ENCODE data around the gene ABCB6. TPM values are rescaled to one million over a fixed set of nuclear protein-coding genes. Genes with fewer than 3 reads are reported as not detected.

ABCB6 gene
- total and polyA plus RNA-seq, 10 of the 15 experiments (the other 5 are each of a cell fraction or from before 2014, with no cell fraction given): 2.3 to 22.1 (median 13.8) TPM

DNA sequence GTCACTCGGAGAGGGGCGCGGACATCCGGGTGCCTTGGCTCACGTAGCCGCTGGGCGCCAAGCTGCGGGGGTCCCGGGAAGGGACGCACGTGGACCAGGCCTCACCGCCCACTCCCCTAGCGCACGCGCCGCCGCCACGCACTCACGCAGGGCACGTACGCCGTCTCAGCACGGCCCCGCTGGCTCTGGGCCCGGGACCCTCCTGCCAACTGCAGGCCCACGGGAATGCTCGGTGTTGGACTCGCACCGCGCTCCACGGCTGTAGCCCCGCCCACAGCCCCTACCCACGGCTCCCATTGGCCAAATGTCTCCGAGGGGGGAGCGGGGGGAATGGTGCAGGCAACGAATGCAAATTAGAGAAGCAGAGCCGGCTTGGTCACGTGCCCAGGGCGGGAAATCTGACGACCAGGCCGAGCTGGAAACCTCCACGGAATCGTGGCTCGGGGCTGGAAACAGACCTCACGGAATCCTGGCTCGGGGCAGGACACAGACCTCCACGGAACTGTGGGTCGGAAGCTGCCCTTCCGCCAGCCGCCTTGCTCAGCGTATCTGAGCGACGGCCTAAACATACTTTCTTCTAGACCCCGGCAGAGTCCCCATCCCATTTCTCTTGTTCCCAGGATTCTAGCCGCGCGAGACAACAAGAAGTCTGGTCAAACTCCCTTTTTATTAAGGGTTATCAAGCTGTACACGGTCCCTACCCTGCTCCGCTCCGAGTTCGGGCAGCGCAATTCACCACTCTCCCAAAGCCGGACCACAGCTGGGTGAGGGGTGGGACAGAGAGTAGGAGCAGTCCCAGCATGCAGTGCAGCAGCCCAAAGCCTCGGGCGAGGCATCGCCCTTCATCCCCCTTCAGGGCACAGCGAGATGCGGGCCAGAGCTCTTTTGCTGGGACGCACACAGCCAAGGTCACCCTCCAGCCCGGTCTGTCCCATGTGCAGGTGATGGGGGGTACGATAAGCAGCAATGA, at the start of gene ABCB6 (continued):
- TF ChIP-seq, protein P1, sequence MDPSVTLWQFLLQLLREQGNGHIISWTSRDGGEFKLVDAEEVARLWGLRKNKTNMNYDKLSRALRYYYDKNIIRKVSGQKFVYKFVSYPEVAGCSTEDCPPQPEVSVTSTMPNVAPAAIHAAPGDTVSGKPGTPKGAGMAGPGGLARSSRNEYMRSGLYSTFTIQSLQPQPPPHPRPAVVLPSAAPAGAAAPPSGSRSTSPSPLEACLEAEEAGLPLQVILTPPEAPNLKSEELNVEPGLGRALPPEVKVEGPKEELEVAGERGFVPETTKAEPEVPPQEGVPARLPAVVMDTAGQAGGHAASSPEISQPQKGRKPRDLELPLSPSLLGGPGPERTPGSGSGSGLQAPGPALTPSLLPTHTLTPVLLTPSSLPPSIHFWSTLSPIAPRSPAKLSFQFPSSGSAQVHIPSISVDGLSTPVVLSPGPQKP (IDR thresholded peaks at IDR 0.05; ENCODE audit: low read depth, low read length): no peak
- no peak for TF ChIP-seq RCOR1 (conservative IDR thresholded peaks at IDR 0.05; ENCODE audit: low read depth, low read length)
- peak; percentile 91 for TF ChIP-seq E2F4 (IDR thresholded peaks at IDR 0.05; ENCODE audit: low read depth, low read length)
- 0 out of 2 replicates have a peak, but pooled peaks have one; percentile 5 for TF ChIP-seq FOXK2 (IDR thresholded peaks at IDR 0.05)
- TF ChIP-seq POLR2AphosphoS2 (IDR thresholded peaks at IDR 0.05; ENCODE audit: low read depth, low read length): peak; percentile 91
- TF ChIP-seq, protein P2, sequence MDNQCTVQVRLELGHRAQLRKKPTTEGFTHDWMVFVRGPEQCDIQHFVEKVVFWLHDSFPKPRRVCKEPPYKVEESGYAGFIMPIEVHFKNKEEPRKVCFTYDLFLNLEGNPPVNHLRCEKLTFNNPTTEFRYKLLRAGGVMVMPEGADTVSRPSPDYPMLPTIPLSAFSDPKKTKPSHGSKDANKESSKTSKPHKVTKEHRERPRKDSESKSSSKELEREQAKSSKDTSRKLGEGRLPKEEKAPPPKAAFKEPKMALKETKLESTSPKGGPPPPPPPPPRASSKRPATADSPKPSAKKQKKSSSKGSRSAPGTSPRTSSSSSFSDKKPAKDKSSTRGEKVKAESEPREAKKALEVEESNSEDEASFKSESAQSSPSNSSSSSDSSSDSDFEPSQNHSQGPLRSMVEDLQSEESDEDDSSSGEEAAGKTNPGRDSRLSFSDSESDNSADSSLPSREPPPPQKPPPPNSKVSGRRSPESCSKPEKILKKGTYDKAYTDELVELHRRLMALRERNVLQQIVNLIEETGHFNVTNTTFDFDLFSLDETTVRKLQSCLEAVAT (IDR thresholded peaks at IDR 0.05): 0 out of 2 replicates have a peak, but pooled peaks have one; percentile 15
- no peak for TF ChIP-seq SUPT20H (IDR thresholded peaks at IDR 0.05; ENCODE audit: borderline replicate concordance, control insufficient read depth, low read depth, low read length)
- TF ChIP-seq GABPA (IDR thresholded peaks at IDR 0.05; ENCODE audit: low read depth): no peak
- no peak for TF ChIP-seq SREBF1 (IDR thresholded peaks at IDR 0.05; ENCODE audit: low read length)
- TF ChIP-seq NR2C1 (IDR thresholded peaks at IDR 0.05): no peak
- TF ChIP-seq SUZ12 (IDR thresholded peaks at IDR 0.05; ENCODE audit: unreplicated experiment): no peak
- no peak for TF ChIP-seq NFIC (IDR thresholded peaks at IDR 0.05; ENCODE audit: low read depth, low read length)
- no peak for TF ChIP-seq E4F1 (IDR thresholded peaks at IDR 0.05; ENCODE audit: borderline replicate concordance, partially characterized antibody)
- no peak for TF ChIP-seq CEBPB (IDR thresholded peaks at IDR 0.05; ENCODE audit: borderline replicate concordance in 1 of 2, low read depth in 2 of 2, low read length in 2 of 2)
- TF ChIP-seq EZH2 (IDR thresholded peaks at IDR 0.05; ENCODE audit: borderline replicate concordance, control insufficient read depth, low read depth, low read length): no peak
- TF ChIP-seq ZNF622 (IDR thresholded peaks at IDR 0.05): no peak
- TF ChIP-seq, protein P3, sequence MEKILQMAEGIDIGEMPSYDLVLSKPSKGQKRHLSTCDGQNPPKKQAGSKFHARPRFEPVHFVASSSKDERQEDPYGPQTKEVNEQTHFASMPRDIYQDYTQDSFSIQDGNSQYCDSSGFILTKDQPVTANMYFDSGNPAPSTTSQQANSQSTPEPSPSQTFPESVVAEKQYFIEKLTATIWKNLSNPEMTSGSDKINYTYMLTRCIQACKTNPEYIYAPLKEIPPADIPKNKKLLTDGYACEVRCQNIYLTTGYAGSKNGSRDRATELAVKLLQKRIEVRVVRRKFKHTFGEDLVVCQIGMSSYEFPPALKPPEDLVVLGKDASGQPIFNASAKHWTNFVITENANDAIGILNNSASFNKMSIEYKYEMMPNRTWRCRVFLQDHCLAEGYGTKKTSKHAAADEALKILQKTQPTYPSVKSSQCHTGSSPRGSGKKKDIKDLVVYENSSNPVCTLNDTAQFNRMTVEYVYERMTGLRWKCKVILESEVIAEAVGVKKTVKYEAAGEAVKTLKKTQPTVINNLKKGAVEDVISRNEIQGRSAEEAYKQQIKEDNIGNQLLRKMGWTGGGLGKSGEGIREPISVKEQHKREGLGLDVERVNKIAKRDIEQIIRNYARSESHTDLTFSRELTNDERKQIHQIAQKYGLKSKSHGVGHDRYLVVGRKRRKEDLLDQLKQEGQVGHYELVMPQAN (conservative IDR thresholded peaks at IDR 0.05): peak; percentile 23; the same call in 1 of the 2 replicates
- no peak for TF ChIP-seq TARDBP (IDR thresholded peaks at IDR 0.05; ENCODE audit: borderline replicate concordance)

Data from GM12878 (cell line).